Adrenal gland (tissue), 12 donors: ENCODE measurements around the gene SLC27A3. TPM values are rescaled to one million over a fixed set of nuclear protein-coding genes. Genes with fewer than 3 reads are reported as not detected.
A peak's percentile ranks its signal among the peaks of the same experiment; 100 is the strongest.

Experiments
- DNase-seq, 7 donors: peaks; one replicate each; pipeline ENCODE4 v3.0.0-alpha.2; 2019 to 2020
- H3K27ac ChIP-seq, 5 donors: fragments of 200-600 bp; sonication (generic) in 4 of 5; 1 replicate in 3 of 5; 2 replicates in 2 of 5; pipeline versions ENCODE4 v1.5.1 to v1.8.0; 2016 to 2020; ENCODE audit warnings: mild to moderate bottlenecking in 1 of 5
- H3K27me3 ChIP-seq: fragments of 200-600 bp; 2 replicates; pipeline ENCODE4 v1.8.0; 2021
- H3K36me3 ChIP-seq, 2 donors: fragments of 200-600 bp; replicated peaks in 1 of 2; 1 replicate in 1 of 2; 2 replicates in 1 of 2; pipeline versions ENCODE4 v1.5.1 to v1.8.0; 2018 to 2022
- H3K4me1 ChIP-seq, 2 donors: fragments of 200-600 bp; replicated peaks in 1 of 2; 1 replicate in 1 of 2; 2 replicates in 1 of 2; pipeline versions ENCODE4 v1.5.1 to v1.8.0; 2018 to 2021
- H3K4me3 ChIP-seq, 4 donors: fragments of 200-600 bp; sonication (generic) in 3 of 4; one replicate each; pipeline ENCODE4 v1.5.1; 2016 to 2018
- H3K9me3 ChIP-seq, 3 donors: fragments of 200-600 bp; sonication (generic) in 1 of 3; replicated peaks in 1 of 3; 1 replicate in 2 of 3; 2 replicates in 1 of 3; pipeline versions ENCODE4 v1.5.1 to v1.8.0; 2016 to 2021
- CTCF ChIP-seq, 6 experiments: fragments of 450-650 bp in 4 of 6; fragments of 200-600 bp in 2 of 6; sonication (generic) in 1 of 6; IDR thresholded peaks; 1 replicate in 5 of 6; 2 replicates in 1 of 6; pipeline versions ENCODE4 v1.5.1 to v1.8.0; 2016 to 2021; ENCODE audit warnings: antibody characterized with exemption in 6 of 6, mild to moderate bottlenecking in 2 of 6, moderate library complexity in 1 of 6
- POLR2A ChIP-seq, 2 donors: fragments of 450-650 bp; IDR thresholded peaks; one replicate each; pipeline ENCODE4 v1.6.1; 2017; ENCODE audit warnings: antibody characterized with exemption in 2 of 2, mild to moderate bottlenecking in 2 of 2, moderate library complexity in 1 of 2
- WGBS, 4 donors: extraction: QIAGEN DNeasy Blood & Tissue Kit in 2 of 4; methylation state at CpG; one replicate each; pipeline versions ENCODE4 v1.1.5 to v1.1.7; 2013 to 2017; 5-methylcytosine and 5-hydroxymethylcytosine counted together
- intact Hi-C, 2 donors: fragments of 100-400 bp; cut with DNase I; formaldehyde crosslinking; loops; one replicate each; pipeline versions ENCODE4 v1.14.1 to v1.15.0; 2022 to 2023
- polyA plus RNA-seq, 3 donors: library from polyadenylated mRNA; stranded (reverse); fragments of 200-250 nt in 2 of 3; fragments of 350-450 nt in 1 of 3; fragmentation: Illumina TruSeq in 1 of 3; extraction: RNeasy Lipid Tissue Mini Kit (QIAGEN cat#74804) in 1 of 3; gene quantifications; one replicate each; pipeline ENCODE4 v1.2.3, GENCODE V29; 2013 to 2014
- total RNA-seq, 9 donors: library from RNA; depleted of rRNA in 4 of 9; stranded (reverse); fragments of >200 nt in 4 of 9; fragments of 120-200 nt in 1 of 9; fragmentation: NEBNext Ultra II Directional in 1 of 9; extraction: Animal tissue kit (Norgen Biotek cat#: 25700) in 1 of 9; gene quantifications; one replicate each; pipeline versions ENCODE4 v1.1.0 to v1.2.4, GENCODE V29; 2013 to 2023
- donor health status: healthy with polysubstance abuse.
- donor health status: Bipolar disorder and iron deficiency.
- donor health status: DM: yes; HTN: yes; CAD: no.
- donor health status: DM: no; HTN: no; CAD: no.
- donor health status: DM: no; HTN: no; CAD: no.
- donor health status: DM: yes; HTN: yes; CAD: no.

Gene SLC27A3
- total and polyA plus RNA-seq, 12 donors = 9.5 to 85.0 (median 15.9) TPM

GRCh38 chr1:153730468-153730988 lies 44.7 kb upstream of the SLC27A3 start:
- DNase-seq = no peak
- intact Hi-C loops = no loop called here
- Histone ChIP-seq H3K27ac (peak overlapping the region in 2 of 5 donors; percentile 36 to 98), H3K27me3 (no peaks in the 10 kb centered on the region), H3K36me3 (no peaks in the 10 kb centered on the region), H3K4me1 (peaks cover 27 to 52% of the 10 kb centered on the region in 2 donors), H3K9me3 (no peaks in the 10 kb centered on the region), H3K4me3 (no peak overlapping the region)
- WGBS, 4 donors = 62 to 69% (median 65%) methylated on average over 5 of the region's 5 CpGs
- TF ChIP-seq CTCF (IDR thresholded peaks at IDR 0.05) = no peak
- no peak for TF ChIP-seq POLR2A (IDR thresholded peaks at IDR 0.05)

GRCh38 chr1:153733970-153734369 lies 41.2 kb upstream of the SLC27A3 start:
- H3K27me3 ChIP-seq = no peaks in the 10 kb centered on the region
- TF ChIP-seq CTCF (IDR thresholded peaks at IDR 0.05) (no peak), POLR2A (IDR thresholded peaks at IDR 0.05) (no peak)
- DNase-seq = no peak
- peak overlapping the region; percentile 6 to 83 (median 52) for H3K27ac ChIP-seq
- H3K9me3 ChIP-seq = no peaks in the 10 kb centered on the region
- no peaks in the 10 kb centered on the region for H3K36me3 ChIP-seq
- peaks cover 24 to 45% of the 10 kb centered on the region in 2 donors for H3K4me1 ChIP-seq
- WGBS, 4 donors = 42 to 62% (median 54%) methylated on average over 1 of the region's 1 CpG
- intact Hi-C loops = no loop called here
- no peak overlapping the region for H3K4me3 ChIP-seq

GRCh38 chr1:153734396-153735089 lies 40.7 kb upstream of the SLC27A3 start:
- WGBS, 4 donors = 32 to 40% (median 37%) methylated on average over 3 of the region's 3 CpGs
- Histone ChIP-seq H3K27me3 (no peaks in the 10 kb centered on the region), H3K9me3 (no peaks in the 10 kb centered on the region), H3K4me1 (peaks cover 19 to 39% of the 10 kb centered on the region in 2 donors), H3K27ac (peak overlapping the region; percentile 6 to 83 (median 52)), H3K36me3 (no peaks in the 10 kb centered on the region), H3K4me3 (no peak overlapping the region)
- peak in 5 of 7 donors; percentile 39 to 59 (median 41) for DNase-seq
- no peak for TF ChIP-seq POLR2A (IDR thresholded peaks at IDR 0.05)
- TF ChIP-seq CTCF (IDR thresholded peaks at IDR 0.05) = no peak
- intact Hi-C loops = no loop called here

GRCh38 chr1:153735090-153735420 lies 40.2 kb upstream of the SLC27A3 start:
- TF ChIP-seq CTCF (IDR thresholded peaks at IDR 0.05) (no peak), POLR2A (IDR thresholded peaks at IDR 0.05) (no peak)
- Histone ChIP-seq H3K4me3 (no peak overlapping the region), H3K27me3 (no peaks in the 10 kb centered on the region), H3K27ac (peak overlapping the region in 3 of 5 donors; percentile 51 to 83 (median 63)), H3K4me1 (peaks cover 17 to 34% of the 10 kb centered on the region in 2 donors), H3K36me3 (peaks cover 0 to 2% of the 10 kb centered on the region in 2 donors), H3K9me3 (no peaks in the 10 kb centered on the region)
- intact Hi-C loops = no loop called here
- no peak for DNase-seq
- 84 to 96% (median 88%) methylated on average over 3 of the region's 3 CpGs for WGBS, 4 donors
